ENCODE results near the gene FCGR2B. TPM values are rescaled to one million over a fixed set of nuclear protein-coding genes. Genes with fewer than 3 reads are reported as not detected.
"Not testable (repeated sequence)": the region's sequence is repeated elsewhere in the genome, so short reads cannot be mapped to it uniquely, and the experiment has no call there.

The FCGR2B gene
- total RNA-seq, 1 donor from 2014 or later = 0.52 TPM

- H3K9me3 ChIP-seq (ENCODE audit: control insufficient read depth in 3 of 3, low read length in 3 of 3) = not testable (repeated sequence)
Observed at GRCh38 chr1:161647507-161648360, 15.2 kb upstream of the FCGR2B start.

GRCh38 chr1:161653541-161653940 lies 9.4 kb upstream of the FCGR2B start:
- not testable (repeated sequence) for H3K36me3 ChIP-seq (ENCODE audit: control insufficient read depth in 3 of 3, insufficient read depth in 3 of 3, low read length in 3 of 3); H3K9ac ChIP-seq (ENCODE audit: low read depth in 1 of 3, low read length in 3 of 3); H3K9me3 ChIP-seq (ENCODE audit: control insufficient read depth in 3 of 3, low read length in 3 of 3); H3K27me3 ChIP-seq (ENCODE audit: control insufficient read depth in 3 of 3, insufficient read depth in 3 of 3, low read length in 3 of 3); H3K4me3 ChIP-seq (ENCODE audit: low read length in 3 of 3); H3K27ac ChIP-seq (ENCODE audit: low read depth, low read length); H3K4me1 ChIP-seq (ENCODE audit: control insufficient read depth in 3 of 3, insufficient read depth in 3 of 3, low read length in 3 of 3)

More at GRCh38 chr1:161647507-161648360, 15.2 kb upstream of the FCGR2B start:
- not testable (repeated sequence) for H3K4me3 ChIP-seq (ENCODE audit: low read length in 3 of 3); H3K27ac ChIP-seq (ENCODE audit: low read depth, low read length); H3K9ac ChIP-seq (ENCODE audit: low read depth in 1 of 3, low read length in 3 of 3); H3K27me3 ChIP-seq (ENCODE audit: control insufficient read depth in 3 of 3, insufficient read depth in 3 of 3, low read length in 3 of 3); H3K36me3 ChIP-seq (ENCODE audit: control insufficient read depth in 3 of 3, insufficient read depth in 3 of 3, low read length in 3 of 3); H3K4me1 ChIP-seq (ENCODE audit: control insufficient read depth in 3 of 3, insufficient read depth in 3 of 3, low read length in 3 of 3)

DNA sequence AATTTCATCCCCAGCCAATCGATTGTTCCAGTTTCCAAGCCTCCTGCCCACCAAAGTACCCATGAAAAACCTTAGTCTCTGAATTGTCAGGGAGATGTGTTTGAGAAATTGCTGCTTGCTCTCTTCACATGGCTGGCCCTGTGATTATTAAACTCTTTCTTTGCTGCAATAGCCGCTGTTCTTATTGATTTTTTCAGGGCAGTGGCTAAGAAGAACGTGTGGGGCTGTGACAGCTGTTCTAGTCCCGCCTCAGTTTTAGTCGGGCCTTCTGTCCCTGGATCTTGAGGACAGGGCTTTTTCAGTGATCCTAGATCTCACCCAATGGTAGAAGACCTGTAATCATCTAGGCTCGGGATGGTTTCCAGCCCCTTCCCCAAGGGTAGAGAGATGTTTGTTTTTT lies 9.0 kb upstream of the FCGR2B start:
- H3K36me3 ChIP-seq (ENCODE audit: control insufficient read depth in 3 of 3, insufficient read depth in 3 of 3, low read length in 3 of 3); H3K4me3 ChIP-seq (ENCODE audit: low read length in 3 of 3); H3K4me1 ChIP-seq (ENCODE audit: control insufficient read depth in 3 of 3, insufficient read depth in 3 of 3, low read length in 3 of 3); H3K27me3 ChIP-seq (ENCODE audit: control insufficient read depth in 3 of 3, insufficient read depth in 3 of 3, low read length in 3 of 3); H3K27ac ChIP-seq (ENCODE audit: low read depth, low read length); H3K9me3 ChIP-seq (ENCODE audit: control insufficient read depth in 3 of 3, low read length in 3 of 3); H3K9ac ChIP-seq (ENCODE audit: low read depth in 1 of 3, low read length in 3 of 3): not testable (repeated sequence)

GRCh38 chr1:161658524-161658923 lies 4.4 kb upstream of the FCGR2B start:
- H3K36me3 ChIP-seq (ENCODE audit: control insufficient read depth in 3 of 3, insufficient read depth in 3 of 3, low read length in 3 of 3); H3K9me3 ChIP-seq (ENCODE audit: control insufficient read depth in 3 of 3, low read length in 3 of 3); H3K9ac ChIP-seq (ENCODE audit: low read depth in 1 of 3, low read length in 3 of 3); H3K4me1 ChIP-seq (ENCODE audit: control insufficient read depth in 3 of 3, insufficient read depth in 3 of 3, low read length in 3 of 3); H3K27ac ChIP-seq (ENCODE audit: low read depth, low read length); H3K27me3 ChIP-seq (ENCODE audit: control insufficient read depth in 3 of 3, insufficient read depth in 3 of 3, low read length in 3 of 3); H3K4me3 ChIP-seq (ENCODE audit: low read length in 3 of 3): not testable (repeated sequence)

- not testable (repeated sequence) for H3K4me1 ChIP-seq (ENCODE audit: control insufficient read depth in 3 of 3, insufficient read depth in 3 of 3, low read length in 3 of 3); H3K27me3 ChIP-seq (ENCODE audit: control insufficient read depth in 3 of 3, insufficient read depth in 3 of 3, low read length in 3 of 3); H3K27ac ChIP-seq (ENCODE audit: low read depth, low read length); H3K9me3 ChIP-seq (ENCODE audit: control insufficient read depth in 3 of 3, low read length in 3 of 3); H3K9ac ChIP-seq (ENCODE audit: low read depth in 1 of 3, low read length in 3 of 3); H3K36me3 ChIP-seq (ENCODE audit: control insufficient read depth in 3 of 3, insufficient read depth in 3 of 3, low read length in 3 of 3); H3K4me3 ChIP-seq (ENCODE audit: low read length in 3 of 3)
Observed at GRCh38 chr1:161661660-161662311, 1.2 kb upstream of the FCGR2B start.

GRCh38 chr1:161663569-161663968 lies 626 bp downstream of the FCGR2B start:
- H3K9me3 ChIP-seq (ENCODE audit: control insufficient read depth in 3 of 3, low read length in 3 of 3); H3K4me3 ChIP-seq (ENCODE audit: low read length in 3 of 3): not testable (repeated sequence)

DNA sequence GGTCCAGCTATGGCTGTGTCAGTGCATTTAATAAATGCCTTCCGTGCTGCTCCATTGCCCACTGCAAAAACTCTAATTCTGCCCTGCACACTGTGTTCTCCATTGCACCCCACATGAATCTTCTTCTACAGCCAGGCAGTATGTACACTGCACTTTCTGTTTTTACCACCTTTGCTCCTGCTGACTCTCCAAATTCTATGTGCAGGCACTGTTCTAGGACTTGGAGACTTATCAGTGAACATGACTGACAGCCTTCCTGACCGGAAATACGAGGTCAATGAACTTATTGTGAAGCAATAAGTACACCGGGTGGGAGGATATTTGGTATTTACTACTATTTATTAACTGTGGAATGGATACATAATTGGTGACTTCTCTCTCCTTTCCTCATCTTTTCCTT lies 1.7 kb downstream of the FCGR2B start:
- H3K4me1 ChIP-seq (ENCODE audit: control insufficient read depth in 3 of 3, insufficient read depth in 3 of 3, low read length in 3 of 3); H3K9ac ChIP-seq (ENCODE audit: low read depth in 1 of 3, low read length in 3 of 3); H3K27ac ChIP-seq (ENCODE audit: low read depth, low read length); H3K27me3 ChIP-seq (ENCODE audit: control insufficient read depth in 3 of 3, insufficient read depth in 3 of 3, low read length in 3 of 3); H3K36me3 ChIP-seq (ENCODE audit: control insufficient read depth in 3 of 3, insufficient read depth in 3 of 3, low read length in 3 of 3); H3K4me3 ChIP-seq (ENCODE audit: low read length in 3 of 3); H3K9me3 ChIP-seq (ENCODE audit: control insufficient read depth in 3 of 3, low read length in 3 of 3): not testable (repeated sequence)

More at GRCh38 chr1:161663569-161663968, 626 bp downstream of the FCGR2B start:
- H3K36me3 ChIP-seq (ENCODE audit: control insufficient read depth in 3 of 3, insufficient read depth in 3 of 3, low read length in 3 of 3); H3K27me3 ChIP-seq (ENCODE audit: control insufficient read depth in 3 of 3, insufficient read depth in 3 of 3, low read length in 3 of 3); H3K27ac ChIP-seq (ENCODE audit: low read depth, low read length); H3K9ac ChIP-seq (ENCODE audit: low read depth in 1 of 3, low read length in 3 of 3); H3K4me1 ChIP-seq (ENCODE audit: control insufficient read depth in 3 of 3, insufficient read depth in 3 of 3, low read length in 3 of 3): not testable (repeated sequence)

DNA sequence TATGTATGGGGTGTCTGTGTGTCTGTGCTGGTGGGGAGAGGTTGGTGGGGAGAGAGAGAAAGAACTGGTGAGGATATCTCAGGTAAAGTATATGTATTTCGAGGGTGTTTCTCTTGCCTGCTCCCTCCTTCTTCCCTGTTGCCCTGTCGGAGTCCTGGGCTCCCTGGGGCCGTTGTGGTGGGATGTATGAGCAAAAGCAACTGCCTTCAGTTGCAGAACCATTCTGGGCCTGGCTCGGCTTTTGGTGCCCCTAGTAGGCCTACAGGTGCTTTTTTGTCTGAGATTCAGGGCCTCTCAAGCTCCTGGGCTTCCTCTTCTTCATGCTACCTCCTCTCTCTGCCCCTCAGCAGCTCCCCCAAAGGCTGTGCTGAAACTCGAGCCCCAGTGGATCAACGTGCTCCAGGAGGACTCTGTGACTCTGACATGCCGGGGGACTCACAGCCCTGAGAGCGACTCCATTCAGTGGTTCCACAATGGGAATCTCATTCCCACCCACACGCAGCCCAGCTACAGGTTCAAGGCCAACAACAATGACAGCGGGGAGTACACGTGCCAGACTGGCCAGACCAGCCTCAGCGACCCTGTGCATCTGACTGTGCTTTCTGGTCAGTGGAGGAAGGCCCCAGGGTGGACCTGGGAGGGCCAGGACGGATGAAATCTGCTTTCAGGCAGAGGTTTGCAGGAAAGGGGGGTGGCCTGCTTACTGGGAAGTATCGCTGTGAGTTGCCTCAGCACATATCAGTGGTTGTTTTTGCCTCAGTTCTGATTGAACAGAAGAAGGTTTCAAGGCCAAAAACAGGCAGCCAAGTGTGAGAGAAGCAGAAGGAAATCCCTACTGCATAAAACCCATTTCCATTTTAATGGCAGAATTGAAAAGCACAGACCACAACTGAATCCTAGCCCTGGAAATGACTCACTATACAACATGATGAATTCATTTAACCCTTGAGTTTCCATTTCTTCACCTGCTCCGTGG lies 8.4 kb downstream of the FCGR2B start:
- H3K36me3 ChIP-seq (ENCODE audit: control insufficient read depth in 3 of 3, insufficient read depth in 3 of 3, low read length in 3 of 3); H3K4me1 ChIP-seq (ENCODE audit: control insufficient read depth in 3 of 3, insufficient read depth in 3 of 3, low read length in 3 of 3); H3K9me3 ChIP-seq (ENCODE audit: control insufficient read depth in 3 of 3, low read length in 3 of 3); H3K27me3 ChIP-seq (ENCODE audit: control insufficient read depth in 3 of 3, insufficient read depth in 3 of 3, low read length in 3 of 3); H3K4me3 ChIP-seq (ENCODE audit: low read length in 3 of 3); H3K9ac ChIP-seq (ENCODE audit: low read depth in 1 of 3, low read length in 3 of 3); H3K27ac ChIP-seq (ENCODE audit: low read depth, low read length): not testable (repeated sequence)

GRCh38 chr1:161673437-161673836 lies 10.5 kb downstream of the FCGR2B start:
- H3K9ac ChIP-seq (ENCODE audit: low read depth in 1 of 3, low read length in 3 of 3); H3K36me3 ChIP-seq (ENCODE audit: control insufficient read depth in 3 of 3, insufficient read depth in 3 of 3, low read length in 3 of 3); H3K9me3 ChIP-seq (ENCODE audit: control insufficient read depth in 3 of 3, low read length in 3 of 3); H3K27ac ChIP-seq (ENCODE audit: low read depth, low read length); H3K4me3 ChIP-seq (ENCODE audit: low read length in 3 of 3); H3K27me3 ChIP-seq (ENCODE audit: control insufficient read depth in 3 of 3, insufficient read depth in 3 of 3, low read length in 3 of 3); H3K4me1 ChIP-seq (ENCODE audit: control insufficient read depth in 3 of 3, insufficient read depth in 3 of 3, low read length in 3 of 3): not testable (repeated sequence)

- H3K9me3 ChIP-seq (ENCODE audit: control insufficient read depth in 3 of 3, low read length in 3 of 3); H3K4me1 ChIP-seq (ENCODE audit: control insufficient read depth in 3 of 3, insufficient read depth in 3 of 3, low read length in 3 of 3); H3K36me3 ChIP-seq (ENCODE audit: control insufficient read depth in 3 of 3, insufficient read depth in 3 of 3, low read length in 3 of 3); H3K4me3 ChIP-seq (ENCODE audit: low read length in 3 of 3); H3K27ac ChIP-seq (ENCODE audit: low read depth, low read length); H3K27me3 ChIP-seq (ENCODE audit: control insufficient read depth in 3 of 3, insufficient read depth in 3 of 3, low read length in 3 of 3); H3K9ac ChIP-seq (ENCODE audit: low read depth in 1 of 3, low read length in 3 of 3): not testable (repeated sequence)
Observed at GRCh38 chr1:161674447-161674846, 11.5 kb downstream of the FCGR2B start.
